HepG2 (cell line): ENCODE results near the gene EFNA3. TPM values are rescaled to one million over a fixed set of nuclear protein-coding genes. Genes with fewer than 3 reads are reported as not detected.

Experiments used
- CC2D1A ChIP-seq: sonication (generic); formaldehyde crosslinking; IDR thresholded peaks from 2 replicates; pipeline ENCODE4 v1.8.1; 2023; ENCODE audit warnings: mild to moderate bottlenecking, missing genetic modification reagents
- CCDC6 ChIP-seq: sonication (generic); formaldehyde crosslinking; IDR thresholded peaks from 2 replicates; pipeline ENCODE4 v1.8.1; 2022; ENCODE audit warnings: mild to moderate bottlenecking, missing genetic modification reagents, moderate library complexity
- HMG20B ChIP-seq: conservative IDR thresholded peaks from 2 replicates; pipeline ENCODE4 v1.6.1; 2016; ENCODE audit warnings: missing genetic modification reagents, missing compliant biosample characterization
- MIER3 ChIP-seq: IDR thresholded peaks from 2 replicates; pipeline ENCODE4 v1.6.1; 2016; ENCODE audit warnings: missing compliant biosample characterization, borderline replicate concordance
- NCOA5 ChIP-seq: sonication (generic); formaldehyde crosslinking; IDR thresholded peaks from 2 replicates; pipeline ENCODE4 v1.4.0; 2020; ENCODE audit warnings: missing genetic modification reagents
- NKX3-1 ChIP-seq: sonication (generic); formaldehyde crosslinking; IDR thresholded peaks from 2 replicates; pipeline ENCODE4 v1.5.0; 2020; ENCODE audit warnings: missing genetic modification reagents
- RCOR2 ChIP-seq: IDR thresholded peaks from 2 replicates; pipeline ENCODE4 v1.6.1; 2016; ENCODE audit warnings: missing biosample characterization, missing genetic modification reagents
- SIX1 ChIP-seq: sonication (generic); formaldehyde crosslinking; IDR thresholded peaks from 2 replicates; pipeline ENCODE4 v1.4.0; 2020; ENCODE audit warnings: missing genetic modification reagents, borderline replicate concordance
- SP4 ChIP-seq: sonication (generic); formaldehyde crosslinking; IDR thresholded peaks from 2 replicates; pipeline ENCODE4 v1.8.1; 2023; ENCODE audit warnings: mild to moderate bottlenecking, missing genetic modification reagents
- SRY ChIP-seq: sonication (generic); formaldehyde crosslinking; IDR thresholded peaks from 2 replicates; pipeline ENCODE4 v1.8.0; 2022; ENCODE audit warnings: mild to moderate bottlenecking, missing genetic modification reagents
- TCF12 ChIP-seq, 2 experiments: fragments of 450-650 bp in 1 of 2; sonication (generic) in 1 of 2; formaldehyde crosslinking in 1 of 2; IDR thresholded peaks; 2 replicates each; pipeline versions ENCODE4 v1.6.1 to v1.8.0; 2017 to 2022; ENCODE audit warnings: antibody characterized with exemption in 1 of 2, mild to moderate bottlenecking in 1 of 2, missing genetic modification reagents in 1 of 2, moderate library complexity in 1 of 2
- ZNF337 ChIP-seq: sonication (generic); formaldehyde crosslinking; IDR thresholded peaks from 2 replicates; pipeline ENCODE4 v1.5.1; 2020; ENCODE audit warnings: missing genetic modification reagents, low read depth, mild to moderate bottlenecking, borderline replicate concordance
- ZNF510 ChIP-seq: sonication (generic); formaldehyde crosslinking; IDR thresholded peaks from 2 replicates; pipeline ENCODE4 v1.4.0; 2020; ENCODE audit warnings: low read depth, mild to moderate bottlenecking, missing genetic modification reagents
- ZNF557 ChIP-seq: sonication (generic); formaldehyde crosslinking; IDR thresholded peaks from 2 replicates; pipeline ENCODE4 v1.4.0; 2020; ENCODE audit warnings: missing genetic modification reagents
- ZNF746 ChIP-seq: sonication (generic); formaldehyde crosslinking; IDR thresholded peaks from 2 replicates; pipeline ENCODE4 v1.8.0; 2022; ENCODE audit warnings: mild to moderate bottlenecking, missing genetic modification reagents
- polyA plus RNA-seq, 8 experiments: library from polyadenylated mRNA; depleted of rRNA in 3 of 8; stranded (reverse) in 7 of 8; unstranded in 1 of 8; fragments of >200 nt; fragmentation: Illumina TruSeq in 4 of 8; extraction: Trizol in 4 of 8; gene quantifications; 2 replicates each; pipeline versions ENCODE4 v1.2.1 to v1.2.3, GENCODE V29; 2011 to 2016; ENCODE audit warnings: low read depth in 4 of 8, missing spikeins in 1 of 8, mixed read lengths in 1 of 8; ENCODE audit not compliant: insufficient read depth in 1 of 8
- total RNA-seq, 5 experiments: library from RNA; depleted of rRNA; stranded (reverse); fragments of >200 nt; fragmentation: Illumina TruSeq; extraction: Trizol; gene quantifications; 2 replicates each; pipeline ENCODE4 v1.2.3, GENCODE V29; 2016; ENCODE audit warnings: low read depth in 1 of 5
- TF ChIP-seq, protein P1 (sequence below): sonication (generic); formaldehyde crosslinking; IDR thresholded peaks from 2 replicates; pipeline ENCODE4 v1.4.0; 2020; ENCODE audit warnings: mild to moderate bottlenecking, missing genetic modification reagents, borderline replicate concordance
- TF ChIP-seq, protein P2 (sequence below): sonication (generic); formaldehyde crosslinking; IDR thresholded peaks from 2 replicates; pipeline ENCODE4 v1.5.0; 2020; ENCODE audit warnings: mild to moderate bottlenecking, missing genetic modification reagents
- TF ChIP-seq, protein P3 (sequence below): sonication (generic); formaldehyde crosslinking; IDR thresholded peaks from 2 replicates; pipeline ENCODE4 v1.8.1; 2023; ENCODE audit warnings: missing genetic modification reagents, mild to moderate bottlenecking, borderline replicate concordance
- TF ChIP-seq, protein P4 (sequence below): sonication (generic); formaldehyde crosslinking; IDR thresholded peaks from 2 replicates; pipeline ENCODE4 v1.8.1; 2023; ENCODE audit warnings: mild to moderate bottlenecking, moderate library complexity, missing genetic modification reagents
- TF ChIP-seq, protein P5 (sequence below): sonication (generic); formaldehyde crosslinking; IDR thresholded peaks from 2 replicates; pipeline ENCODE4 v1.5.0; 2020; ENCODE audit warnings: mild to moderate bottlenecking, low read depth, missing genetic modification reagents, borderline replicate concordance

Gene EFNA3
- total and polyA plus RNA-seq, 2 of the 13 experiments (the other 11 are each of a cell fraction or from before 2014, with no cell fraction given): 1.0 to 5.7 TPM

DNA sequence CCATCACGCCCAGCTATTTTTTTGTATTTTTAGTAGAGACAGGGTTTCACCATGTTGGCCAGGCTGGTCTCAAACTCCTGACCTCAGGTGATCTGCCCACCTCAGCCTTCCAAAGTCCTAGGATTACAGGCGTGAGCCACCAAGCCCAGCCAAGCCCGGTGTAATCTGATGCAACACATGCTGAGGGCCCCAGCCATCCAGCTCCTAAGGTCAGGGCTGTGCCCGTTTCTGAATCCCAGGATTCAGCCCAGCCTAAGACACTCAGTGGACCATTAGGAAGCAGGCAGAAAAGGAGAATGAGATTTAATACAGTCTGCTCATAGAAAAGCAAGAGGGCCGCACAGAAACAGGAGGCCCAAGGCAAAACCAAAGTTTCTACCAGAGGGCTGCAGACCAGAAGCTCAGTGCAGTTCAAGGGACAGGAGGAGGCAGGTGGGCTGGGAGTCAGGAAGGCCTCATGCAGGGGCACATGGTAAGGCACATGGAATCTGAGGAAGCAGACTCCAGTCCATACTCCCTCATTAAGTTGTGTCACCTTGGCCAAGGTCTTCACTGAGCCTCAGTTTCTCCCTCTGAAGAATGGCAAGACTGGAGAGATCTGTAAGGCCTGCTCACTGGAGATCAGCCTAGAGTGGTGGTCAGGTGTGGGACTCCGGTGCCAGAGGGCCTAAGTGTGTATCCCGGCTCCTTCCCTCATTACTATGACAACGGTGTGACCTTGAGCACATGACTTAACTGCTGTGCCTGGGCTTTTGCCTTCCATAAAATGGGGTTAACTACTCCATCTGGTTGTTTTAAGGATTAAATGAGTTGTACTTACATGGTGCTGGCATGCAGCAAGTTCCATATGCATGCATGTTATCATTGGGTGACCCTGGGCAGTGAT lies 29.9 kb upstream of the EFNA3 start (continued):
- TF ChIP-seq, protein P1, sequence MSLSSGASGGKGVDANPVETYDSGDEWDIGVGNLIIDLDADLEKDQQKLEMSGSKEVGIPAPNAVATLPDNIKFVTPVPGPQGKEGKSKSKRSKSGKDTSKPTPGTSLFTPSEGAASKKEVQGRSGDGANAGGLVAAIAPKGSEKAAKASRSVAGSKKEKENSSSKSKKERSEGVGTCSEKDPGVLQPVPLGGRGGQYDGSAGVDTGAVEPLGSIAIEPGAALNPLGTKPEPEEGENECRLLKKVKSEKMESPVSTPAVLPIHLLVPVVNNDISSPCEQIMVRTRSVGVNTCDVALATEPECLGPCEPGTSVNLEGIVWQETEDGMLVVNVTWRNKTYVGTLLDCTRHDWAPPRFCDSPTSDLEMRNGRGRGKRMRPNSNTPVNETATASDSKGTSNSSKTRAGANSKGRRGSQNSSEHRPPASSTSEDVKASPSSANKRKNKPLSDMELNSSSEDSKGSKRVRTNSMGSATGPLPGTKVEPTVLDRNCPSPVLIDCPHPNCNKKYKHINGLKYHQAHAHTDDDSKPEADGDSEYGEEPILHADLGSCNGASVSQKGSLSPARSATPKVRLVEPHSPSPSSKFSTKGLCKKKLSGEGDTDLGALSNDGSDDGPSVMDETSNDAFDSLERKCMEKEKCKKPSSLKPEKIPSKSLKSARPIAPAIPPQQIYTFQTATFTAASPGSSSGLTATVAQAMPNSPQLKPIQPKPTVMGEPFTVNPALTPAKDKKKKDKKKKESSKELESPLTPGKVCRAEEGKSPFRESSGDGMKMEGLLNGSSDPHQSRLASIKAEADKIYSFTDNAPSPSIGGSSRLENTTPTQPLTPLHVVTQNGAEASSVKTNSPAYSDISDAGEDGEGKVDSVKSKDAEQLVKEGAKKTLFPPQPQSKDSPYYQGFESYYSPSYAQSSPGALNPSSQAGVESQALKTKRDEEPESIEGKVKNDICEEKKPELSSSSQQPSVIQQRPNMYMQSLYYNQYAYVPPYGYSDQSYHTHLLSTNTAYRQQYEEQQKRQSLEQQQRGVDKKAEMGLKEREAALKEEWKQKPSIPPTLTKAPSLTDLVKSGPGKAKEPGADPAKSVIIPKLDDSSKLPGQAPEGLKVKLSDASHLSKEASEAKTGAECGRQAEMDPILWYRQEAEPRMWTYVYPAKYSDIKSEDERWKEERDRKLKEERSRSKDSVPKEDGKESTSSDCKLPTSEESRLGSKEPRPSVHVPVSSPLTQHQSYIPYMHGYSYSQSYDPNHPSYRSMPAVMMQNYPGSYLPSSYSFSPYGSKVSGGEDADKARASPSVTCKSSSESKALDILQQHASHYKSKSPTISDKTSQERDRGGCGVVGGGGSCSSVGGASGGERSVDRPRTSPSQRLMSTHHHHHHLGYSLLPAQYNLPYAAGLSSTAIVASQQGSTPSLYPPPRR: no peak
- TF ChIP-seq NKX3-1 (CRISPR knock-in tag): no peak
- no peak for TF ChIP-seq SP4
- 0 out of 2 replicates have a peak, but pooled peaks have one; percentile 26 for TF ChIP-seq SRY (CRISPR knock-in tag)
- no peak for TF ChIP-seq RCOR2
- TF ChIP-seq, protein P2, sequence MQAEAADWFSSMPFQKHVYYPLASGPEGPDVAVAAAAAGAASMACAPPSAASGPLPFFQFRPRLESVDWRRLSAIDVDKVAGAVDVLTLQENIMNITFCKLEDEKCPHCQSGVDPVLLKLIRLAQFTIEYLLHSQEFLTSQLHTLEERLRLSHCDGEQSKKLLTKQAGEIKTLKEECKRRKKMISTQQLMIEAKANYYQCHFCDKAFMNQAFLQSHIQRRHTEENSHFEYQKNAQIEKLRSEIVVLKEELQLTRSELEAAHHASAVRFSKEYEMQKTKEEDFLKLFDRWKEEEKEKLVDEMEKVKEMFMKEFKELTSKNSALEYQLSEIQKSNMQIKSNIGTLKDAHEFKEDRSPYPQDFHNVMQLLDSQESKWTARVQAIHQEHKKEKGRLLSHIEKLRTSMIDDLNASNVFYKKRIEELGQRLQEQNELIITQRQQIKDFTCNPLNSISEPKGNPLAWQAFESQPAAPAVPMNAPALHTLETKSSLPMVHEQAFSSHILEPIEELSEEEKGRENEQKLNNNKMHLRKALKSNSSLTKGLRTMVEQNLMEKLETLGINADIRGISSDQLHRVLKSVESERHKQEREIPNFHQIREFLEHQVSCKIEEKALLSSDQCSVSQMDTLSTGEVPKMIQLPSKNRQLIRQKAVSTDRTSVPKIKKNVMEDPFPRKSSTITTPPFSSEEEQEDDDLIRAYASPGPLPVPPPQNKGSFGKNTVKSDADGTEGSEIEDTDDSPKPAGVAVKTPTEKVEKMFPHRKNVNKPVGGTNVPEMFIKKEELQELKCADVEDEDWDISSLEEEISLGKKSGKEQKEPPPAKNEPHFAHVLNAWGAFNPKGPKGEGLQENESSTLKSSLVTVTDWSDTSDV (CRISPR knock-in tag): no peak
- TF ChIP-seq, protein P3, sequence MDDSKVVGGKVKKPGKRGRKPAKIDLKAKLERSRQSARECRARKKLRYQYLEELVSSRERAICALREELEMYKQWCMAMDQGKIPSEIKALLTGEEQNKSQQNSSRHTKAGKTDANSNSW (CRISPR knock-in tag): no peak
- no peak for TF ChIP-seq CC2D1A (CRISPR knock-in tag)
- no peak for TF ChIP-seq MIER3 (CRISPR knock-in tag)
- TF ChIP-seq SIX1 (CRISPR knock-in tag): peak; percentile 42; the same call in 1 of the 2 replicates
- no peak for TF ChIP-seq NCOA5
- TF ChIP-seq TCF12 (IDR thresholded peaks at IDR 0.05): no peak
- TF ChIP-seq TCF12 (CRISPR knock-in tag; IDR thresholded peaks at IDR 0.05): no peak
- TF ChIP-seq ZNF557 (CRISPR knock-in tag): no peak
- no peak for TF ChIP-seq ZNF510 (CRISPR knock-in tag)
- TF ChIP-seq, protein P4, sequence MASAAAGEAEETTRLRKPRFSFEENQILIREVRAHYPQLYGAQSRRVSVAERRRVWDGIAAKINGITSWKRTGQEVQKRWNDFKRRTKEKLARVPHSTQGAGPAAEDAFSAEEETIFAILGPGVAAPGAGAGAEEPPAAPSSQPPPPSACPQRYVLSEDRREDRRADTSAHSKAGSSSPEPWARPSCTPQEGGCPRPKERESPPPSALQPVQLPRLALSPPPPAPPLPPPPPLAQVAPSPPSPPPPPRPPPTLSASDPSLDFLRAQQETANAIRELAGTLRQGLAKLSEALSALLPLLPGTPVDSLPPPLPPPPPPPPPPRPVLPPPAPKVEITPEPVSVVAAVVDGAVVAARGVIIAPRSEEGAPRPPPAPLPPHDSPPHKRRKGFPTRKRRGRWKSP (CRISPR knock-in tag): peak; percentile 56; the same call in 1 of the 2 replicates
- TF ChIP-seq HMG20B: no peak
- TF ChIP-seq ZNF337: no peak
- TF ChIP-seq, protein P5, sequence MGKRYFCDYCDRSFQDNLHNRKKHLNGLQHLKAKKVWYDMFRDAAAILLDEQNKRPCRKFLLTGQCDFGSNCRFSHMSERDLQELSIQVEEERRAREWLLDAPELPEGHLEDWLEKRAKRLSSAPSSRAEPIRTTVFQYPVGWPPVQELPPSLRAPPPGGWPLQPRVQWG (CRISPR knock-in tag): no peak
- TF ChIP-seq ZNF746 (CRISPR knock-in tag): no peak
- no peak for TF ChIP-seq CCDC6 (CRISPR knock-in tag)
